SJCRH30 (cell line): ENCODE measurements around the gene LDAF1. TPM values are rescaled to one million over a fixed set of nuclear protein-coding genes. Genes with fewer than 3 reads are reported as not detected.

Experiments used
- DNase-seq, 2 experiments: peaks; one replicate each; pipeline ENCODE4 v3.0.0-alpha.2; 2015 to 2020
- H3K27ac ChIP-seq: fragments of 250-450 bp; sonication (Bioruptor Pico); 2 replicates; pipeline ENCODE4 v1.5.1; 2020; ENCODE audit warnings: mild to moderate bottlenecking, moderate library complexity
- H3K27me3 ChIP-seq: fragments of 250-450 bp; sonication (Bioruptor Pico); 2 replicates; pipeline ENCODE4 v1.5.1; 2020; ENCODE audit warnings: mild to moderate bottlenecking, moderate library complexity
- H3K36me3 ChIP-seq: fragments of 250-450 bp; sonication (Bioruptor Pico); 2 replicates; pipeline ENCODE4 v1.5.1; 2020; ENCODE audit warnings: mild to moderate bottlenecking, moderate library complexity
- H3K4me1 ChIP-seq: fragments of 250-450 bp; sonication (Bioruptor Pico); 2 replicates; pipeline ENCODE4 v1.5.1; 2020; ENCODE audit warnings: mild to moderate bottlenecking, moderate library complexity
- H3K4me3 ChIP-seq: fragments of 250-450 bp; sonication (Bioruptor Pico); 2 replicates; pipeline ENCODE4 v1.5.1; 2020; ENCODE audit warnings: mild to moderate bottlenecking, moderate library complexity
- H3K9me3 ChIP-seq: fragments of 250-450 bp; sonication (Bioruptor Pico); replicated peaks from 2 replicates; pipeline ENCODE4 v1.5.1; 2020; ENCODE audit warnings: mild to moderate bottlenecking, moderate library complexity
- total RNA-seq: library from RNA; depleted of rRNA; stranded (reverse); fragments of >200 nt; shearing (Covaris generic); gene quantifications from 2 replicates; pipeline ENCODE4 v1.2.3, GENCODE V29; 2014; rRNA removed

LDAF1 gene
- total RNA-seq, 1 experiment from 2014 or later, result 6.8 TPM

GRCh38 chr16:21226749-21227148 lies 68.3 kb downstream of the LDAF1 start:
- Histone ChIP-seq H3K27ac (no peak overlapping the region), H3K36me3 (no peaks in the 10 kb centered on the region), H3K4me3 (no peak overlapping the region), H3K27me3 (no peaks in the 10 kb centered on the region), H3K4me1 (peaks cover 8% of the 10 kb centered on the region), H3K9me3 (no peaks in the 10 kb centered on the region)
- no peak for DNase-seq

GRCh38 chr16:21227866-21228265 lies 69.4 kb downstream of the LDAF1 start:
- no peak overlapping the region for H3K4me3 ChIP-seq
- no peaks in the 10 kb centered on the region for H3K27me3 ChIP-seq
- no peak overlapping the region for H3K27ac ChIP-seq
- no peak for DNase-seq
- peaks cover 2% of the 10 kb centered on the region for H3K4me1 ChIP-seq
- H3K36me3 ChIP-seq, result no peaks in the 10 kb centered on the region
- no peaks in the 10 kb centered on the region for H3K9me3 ChIP-seq

GRCh38 chr16:21228361-21228872 lies 69.9 kb downstream of the LDAF1 start:
- no peak for DNase-seq
- Histone ChIP-seq H3K4me1 (no peaks in the 10 kb centered on the region), H3K4me3 (no peak overlapping the region), H3K27ac (no peak overlapping the region), H3K36me3 (no peaks in the 10 kb centered on the region), H3K9me3 (no peaks in the 10 kb centered on the region), H3K27me3 (no peaks in the 10 kb centered on the region)

Other genes starting within 250 kb of the LDAF1 start
- 0.05 TPM in 1 of 2 replicates, not detected in the other for gene DNAH3, start 7.8 kb upstream of the LDAF1 start, total RNA-seq
- not detected in 2 replicates for gene ZP2, start 52.9 kb downstream of the LDAF1 start, total RNA-seq
- 0.02 TPM in 1 of 2 replicates, not detected in the other for gene ANKS4B, start 75.0 kb downstream of the LDAF1 start, total RNA-seq
- gene CRYM, start 119.6 kb downstream of the LDAF1 start, total RNA-seq, result not detected in 2 replicates